ENCODE data around the gene CD200.

DNA sequence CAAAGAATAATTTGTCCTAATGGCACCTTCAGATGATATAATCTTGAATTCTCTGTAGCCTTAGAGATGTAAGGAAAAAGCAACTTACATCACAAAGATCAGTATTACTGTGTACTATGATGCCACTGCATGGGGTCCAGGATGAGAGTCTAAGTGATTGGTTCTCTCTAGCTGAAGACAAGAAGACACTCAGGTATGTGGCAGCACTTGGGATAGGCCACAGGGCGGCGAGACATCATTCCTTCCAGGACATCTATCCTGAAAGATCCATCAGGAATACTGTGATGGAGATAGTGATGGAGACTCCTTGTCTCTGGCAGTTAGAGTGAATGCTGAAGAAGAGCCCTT, 2.5 kb downstream of the CD200 start:
- TF ChIP-seq, protein P1, sequence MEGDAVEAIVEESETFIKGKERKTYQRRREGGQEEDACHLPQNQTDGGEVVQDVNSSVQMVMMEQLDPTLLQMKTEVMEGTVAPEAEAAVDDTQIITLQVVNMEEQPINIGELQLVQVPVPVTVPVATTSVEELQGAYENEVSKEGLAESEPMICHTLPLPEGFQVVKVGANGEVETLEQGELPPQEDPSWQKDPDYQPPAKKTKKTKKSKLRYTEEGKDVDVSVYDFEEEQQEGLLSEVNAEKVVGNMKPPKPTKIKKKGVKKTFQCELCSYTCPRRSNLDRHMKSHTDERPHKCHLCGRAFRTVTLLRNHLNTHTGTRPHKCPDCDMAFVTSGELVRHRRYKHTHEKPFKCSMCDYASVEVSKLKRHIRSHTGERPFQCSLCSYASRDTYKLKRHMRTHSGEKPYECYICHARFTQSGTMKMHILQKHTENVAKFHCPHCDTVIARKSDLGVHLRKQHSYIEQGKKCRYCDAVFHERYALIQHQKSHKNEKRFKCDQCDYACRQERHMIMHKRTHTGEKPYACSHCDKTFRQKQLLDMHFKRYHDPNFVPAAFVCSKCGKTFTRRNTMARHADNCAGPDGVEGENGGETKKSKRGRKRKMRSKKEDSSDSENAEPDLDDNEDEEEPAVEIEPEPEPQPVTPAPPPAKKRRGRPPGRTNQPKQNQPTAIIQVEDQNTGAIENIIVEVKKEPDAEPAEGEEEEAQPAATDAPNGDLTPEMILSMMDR (conservative IDR thresholded peaks at IDR 0.05; ENCODE audit: low read depth, low read length) = no peak
- TF ChIP-seq EZH2 (IDR thresholded peaks at IDR 0.05; ENCODE audit: borderline replicate concordance, low read depth, low read length, poor library complexity, severe bottlenecking) = no peak
